HAP-1 (cell line): ENCODE results near the gene PDE8B.

Source experiments
- DNase-seq, 2 experiments: peaks; one replicate each; pipeline ENCODE4 v3.0.0-alpha.2; 2016 to 2020; ENCODE audit warnings: low spot score in 2 of 2
- H3K27me3 ChIP-seq: fragments of 250-450 bp; sonication (Bioruptor Pico); 2 replicates; pipeline ENCODE4 v1.5.1; 2020; ENCODE audit warnings: low read depth, mild to moderate bottlenecking, moderate library complexity
- H3K36me3 ChIP-seq: fragments of 250-450 bp; sonication (Bioruptor Pico); replicated peaks from 2 replicates; pipeline ENCODE4 v1.5.1; 2020; ENCODE audit warnings: mild to moderate bottlenecking
- H3K4me1 ChIP-seq: fragments of 250-450 bp; sonication (Bioruptor Pico); 2 replicates; pipeline ENCODE4 v1.5.1; 2020; ENCODE audit warnings: mild to moderate bottlenecking
- H3K4me3 ChIP-seq: fragments of 250-450 bp; sonication (Bioruptor Pico); 2 replicates; pipeline ENCODE4 v1.5.1; 2020; ENCODE audit warnings: mild to moderate bottlenecking, moderate library complexity
- H3K9me3 ChIP-seq: fragments of 250-450 bp; sonication (Bioruptor Pico); 2 replicates; pipeline ENCODE4 v1.5.1; 2020; ENCODE audit warnings: mild to moderate bottlenecking, moderate library complexity
- in situ Hi-C: fragments of 300-500 bp; cut with MboI; formaldehyde crosslinking; loops from 3 replicates; pipeline ENCODE4 v1.14.3; 2020; ENCODE audit warnings: low sequenced_read_pairs, inconsistent platforms, mixed read lengths

The PDE8B gene

GRCh38 chr5:77208507-77209163 lies 1.8 kb upstream of the PDE8B start:
- in situ Hi-C loops, result no loop called here
- no peak for DNase-seq
- H3K27me3 ChIP-seq, result peaks cover 30% of the 10 kb centered on the region

GRCh38 chr5:77209495-77210090 lies 887 bp upstream of the PDE8B start:
- no peaks in the 10 kb centered on the region for H3K4me1 ChIP-seq
- DNase-seq, result no peak
- no peaks in the 10 kb centered on the region for H3K36me3 ChIP-seq
- no peak overlapping the region for H3K4me3 ChIP-seq
- in situ Hi-C loops, result no loop called here
- H3K9me3 ChIP-seq, result no peaks in the 10 kb centered on the region
- H3K27me3 ChIP-seq, result peaks cover 30% of the 10 kb centered on the region

More at GRCh38 chr5:77208507-77209163, 1.8 kb upstream of the PDE8B start:
- H3K4me3 ChIP-seq, result no peak overlapping the region
- H3K4me1 ChIP-seq, result no peaks in the 10 kb centered on the region
- no peaks in the 10 kb centered on the region for H3K36me3 ChIP-seq
- H3K9me3 ChIP-seq, result no peaks in the 10 kb centered on the region

- Histone ChIP-seq H3K4me1 (no peaks in the 10 kb centered on the region), H3K36me3 (no peaks in the 10 kb centered on the region), H3K27me3 (peaks cover 30% of the 10 kb centered on the region), H3K9me3 (no peaks in the 10 kb centered on the region), H3K4me3 (peak overlapping the region; percentile 13)
- in situ Hi-C loops, result no loop called here
- DNase-seq, result peak in 1 of 2 experiments; percentile 14
Measured at GRCh38 chr5:77210964-77211690, 647 bp downstream of the PDE8B start.

- no peak for DNase-seq
- H3K4me3 ChIP-seq, result no peak overlapping the region
Measured at GRCh38 chr5:77211691-77212047, 1.2 kb downstream of the PDE8B start.

GRCh38 chr5:77213601-77214000 lies 3.1 kb downstream of the PDE8B start:
- Histone ChIP-seq H3K4me3 (no peak overlapping the region), H3K4me1 (no peaks in the 10 kb centered on the region), H3K27me3 (peaks cover 30% of the 10 kb centered on the region), H3K36me3 (no peaks in the 10 kb centered on the region), H3K9me3 (no peaks in the 10 kb centered on the region)
- in situ Hi-C loops, result no loop called here
- no peak for DNase-seq

More at GRCh38 chr5:77211691-77212047, 1.2 kb downstream of the PDE8B start:
- no peaks in the 10 kb centered on the region for H3K4me1 ChIP-seq
- H3K27me3 ChIP-seq, result peaks cover 30% of the 10 kb centered on the region
- in situ Hi-C loops, result no loop called here
- H3K36me3 ChIP-seq, result no peaks in the 10 kb centered on the region
- H3K9me3 ChIP-seq, result no peaks in the 10 kb centered on the region

GRCh38 chr5:77214151-77214550 lies 3.7 kb downstream of the PDE8B start:
- Histone ChIP-seq H3K4me1 (no peaks in the 10 kb centered on the region), H3K4me3 (no peak overlapping the region), H3K27me3 (peaks cover 29% of the 10 kb centered on the region), H3K9me3 (no peaks in the 10 kb centered on the region), H3K36me3 (no peaks in the 10 kb centered on the region)
- no peak for DNase-seq
- in situ Hi-C loops, result no loop called here

- no peak overlapping the region for H3K4me3 ChIP-seq
- no peak for DNase-seq
- no peaks in the 10 kb centered on the region for H3K9me3 ChIP-seq
- H3K27me3 ChIP-seq, result peaks cover 2% of the 10 kb centered on the region; the same call in 1 of the 2 replicates
- in situ Hi-C loops, result no loop called here
- H3K36me3 ChIP-seq, result no peaks in the 10 kb centered on the region
- H3K4me1 ChIP-seq, result no peaks in the 10 kb centered on the region
Measured at GRCh38 chr5:77218263-77218662, 7.8 kb downstream of the PDE8B start.

GRCh38 chr5:77221115-77221514 lies 10.6 kb downstream of the PDE8B start:
- H3K4me3 ChIP-seq, result no peak overlapping the region
- no peak for DNase-seq
- H3K4me1 ChIP-seq, result no peaks in the 10 kb centered on the region
- in situ Hi-C loops, result no loop called here
- H3K27me3 ChIP-seq, result 0 out of 2 replicates have a peak, but pooled peaks cover 2% of the 10 kb centered on the region
- no peaks in the 10 kb centered on the region for H3K36me3 ChIP-seq
- H3K9me3 ChIP-seq, result no peaks in the 10 kb centered on the region

GRCh38 chr5:77222722-77223121 lies 12.2 kb downstream of the PDE8B start:
- Histone ChIP-seq H3K9me3 (no peaks in the 10 kb centered on the region), H3K4me1 (no peaks in the 10 kb centered on the region), H3K27me3 (peaks cover 2% of the 10 kb centered on the region; the same call in 1 of the 2 replicates), H3K36me3 (no peaks in the 10 kb centered on the region), H3K4me3 (no peak overlapping the region)
- no peak for DNase-seq
- in situ Hi-C loops, result no loop called here

- DNase-seq, result no peak
- Histone ChIP-seq H3K27me3 (peaks cover 4% of the 10 kb centered on the region; the same call in 1 of the 2 replicates), H3K4me3 (no peak overlapping the region), H3K36me3 (no peaks in the 10 kb centered on the region), H3K4me1 (no peaks in the 10 kb centered on the region), H3K9me3 (no peaks in the 10 kb centered on the region)
- in situ Hi-C loops, result no loop called here
Measured at GRCh38 chr5:77223653-77224052, 13.2 kb downstream of the PDE8B start.

- no peaks in the 10 kb centered on the region for H3K36me3 ChIP-seq
Measured at GRCh38 chr5:77224672-77225355, 14.3 kb downstream of the PDE8B start.

GRCh38 chr5:77225531-77225930 lies 15.1 kb downstream of the PDE8B start:
- in situ Hi-C loops, result no loop called here
- Histone ChIP-seq H3K36me3 (no peaks in the 10 kb centered on the region), H3K4me3 (no peak overlapping the region), H3K27me3 (peaks cover 10% of the 10 kb centered on the region), H3K4me1 (no peaks in the 10 kb centered on the region), H3K9me3 (no peaks in the 10 kb centered on the region)
- no peak for DNase-seq

More at GRCh38 chr5:77224672-77225355, 14.3 kb downstream of the PDE8B start:
- no peaks in the 10 kb centered on the region for H3K4me1 ChIP-seq
- in situ Hi-C loops, result no loop called here
- peaks cover 10% of the 10 kb centered on the region for H3K27me3 ChIP-seq
- DNase-seq, result no peak
- H3K9me3 ChIP-seq, result no peaks in the 10 kb centered on the region
- no peak overlapping the region for H3K4me3 ChIP-seq

GRCh38 chr5:77229887-77230286 lies 19.4 kb downstream of the PDE8B start:
- H3K9me3 ChIP-seq, result no peaks in the 10 kb centered on the region
- in situ Hi-C loops, result no loop called here
- peaks cover 12% of the 10 kb centered on the region for H3K27me3 ChIP-seq
- no peaks in the 10 kb centered on the region for H3K36me3 ChIP-seq
- no peak overlapping the region for H3K4me3 ChIP-seq
- no peaks in the 10 kb centered on the region for H3K4me1 ChIP-seq
- no peak for DNase-seq
